GM10266 (cell line): ENCODE data around the gene KIF1C.
A peak's percentile ranks its signal among the peaks of the same experiment; 100 is the strongest.

ENCODE experiments used
- DNase-seq: peaks from one replicate; pipeline ENCODE4 v3.0.0; 2012; ENCODE audit errors: extremely low spot score
- CTCF ChIP-seq: IDR thresholded peaks from 2 replicates; pipeline ENCODE4 v1.5.1; 2012; ENCODE audit warnings: mild to moderate bottlenecking, low read depth; ENCODE audit not compliant: control insufficient read depth, insufficient read depth; ENCODE audit errors: missing control alignments

The KIF1C gene

GRCh38 chr17:5011928-5012327 lies 14.2 kb downstream of the KIF1C start:
- no peak for TF ChIP-seq CTCF
- DNase-seq: peak; percentile 67

- no peak for DNase-seq
- no peak for TF ChIP-seq CTCF
Measured at GRCh38 chr17:5014357-5014756, 16.6 kb downstream of the KIF1C start.

GRCh38 chr17:5019475-5019956 lies 21.8 kb downstream of the KIF1C start:
- peak; percentile 62 for DNase-seq
- peak; percentile 43 for TF ChIP-seq CTCF

GRCh38 chr17:5020502-5021023 lies 22.8 kb downstream of the KIF1C start:
- TF ChIP-seq CTCF: no peak
- no peak for DNase-seq

- TF ChIP-seq CTCF: no peak
- no peak for DNase-seq
Measured at GRCh38 chr17:5022171-5022711, 24.5 kb downstream of the KIF1C start.

- no peak for TF ChIP-seq CTCF
- no peak for DNase-seq
Measured at GRCh38 chr17:5023588-5024147, 25.9 kb downstream of the KIF1C start.

GRCh38 chr17:5024604-5025003 lies 26.9 kb downstream of the KIF1C start:
- DNase-seq: no peak
- TF ChIP-seq CTCF: no peak
